ENCODE data around the gene GPC5. TPM values are rescaled to one million over a fixed set of nuclear protein-coding genes. Genes with fewer than 3 reads are reported as not detected.
A peak's percentile ranks its signal among the peaks of the same experiment; 100 is the strongest.

GPC5 gene
- total and polyA plus RNA-seq, 9 of the 15 experiments (the other 6 are each of a cell fraction or from before 2014, with no cell fraction given) = 0.18 to 0.27 TPM; not detected in 7

GRCh38 chr13:91747186-91747585 is 348.8 kb downstream of the GPC5 start:
- intact Hi-C loops (cut with micrococcal nuclease) (no loop called here), in situ Hi-C loops (cut with MboI) (no loop called here)
- H3K36me3 ChIP-seq (ENCODE audit: control insufficient read depth, insufficient read depth, low read length) = no peaks in the 10 kb centered on the region
- FAIRE-seq (no peak), ATAC-seq (no peak), DNase-seq (ENCODE audit: extremely low read depth in 1 of 4, low spot score in 3 of 4) (no peak)
- no peak overlapping the region for H2AFZ ChIP-seq (ENCODE audit: low read depth, low read length)
- H3K27me3 ChIP-seq (ENCODE audit: control insufficient read depth in 2 of 2, insufficient read depth in 2 of 2, low read length in 2 of 2) = no peaks in the 10 kb centered on the region
- H3K9me1 ChIP-seq (ENCODE audit: control insufficient read depth, insufficient read depth, low read length) = no peaks in the 10 kb centered on the region
- TF ChIP-seq EWSR1 (IDR thresholded peaks at IDR 0.05; ENCODE audit: borderline replicate concordance, low read depth, partially characterized antibody) = no peak
- TF ChIP-seq TFE3 (CRISPR knock-in tag; IDR thresholded peaks at IDR 0.05) = peak; percentile 86; the same call in 1 of the 2 replicates
- POLR2A ChIA-PET = interaction anchor here (1.0 kb wide), 1 partner anchor 634 kb away, joined by 3 read pairs; no protein-coding TSS in a partner anchor
- H3K9ac ChIP-seq (ENCODE audit: insufficient read depth in 1 of 2, low read depth in 2 of 2, low read length in 2 of 2) = no peak overlapping the region
- CTCF ChIA-PET (ENCODE audit: low intra/inter-chr PET ratio) = no interaction called here
- H4K20me1 ChIP-seq (replicated peaks; ENCODE audit: control insufficient read depth, insufficient read depth, low read length) = no peaks in the 10 kb centered on the region
- no peak overlapping the region for H3K27ac ChIP-seq (ENCODE audit: extremely low read depth, low read depth, low read length)
- no peaks in the 10 kb centered on the region for H3K4me1 ChIP-seq (replicated peaks in 1 of 2; ENCODE audit: control insufficient read depth in 2 of 2, insufficient read depth in 2 of 2, low read length in 2 of 2)
- under 1% methylated on average over 2 of the region's 2 CpGs for WGBS (ENCODE audit: insufficient coverage, low coverage, missing lambda C conversion rate)
- no TSS peak for BruUV-seq (replicated peaks)
- H3K79me2 ChIP-seq (ENCODE audit: control insufficient read depth, insufficient read depth, low read length) = no peaks in the 10 kb centered on the region
- H3K9me3 ChIP-seq (replicated peaks; ENCODE audit: control insufficient read depth, insufficient read depth, low read depth, low read length) = 0 out of 2 replicates have a peak, but pooled peaks cover 3% of the 10 kb centered on the region
- H3K4me2 ChIP-seq (ENCODE audit: insufficient read depth, low read length) = no peak overlapping the region
- no peak overlapping the region for H3K4me3 ChIP-seq

- BruUV-seq (replicated peaks) = no TSS peak
- Histone ChIP-seq H3K4me2 (ENCODE audit: insufficient read depth, low read length) (no peak overlapping the region), H3K9ac (ENCODE audit: insufficient read depth in 1 of 2, low read depth in 2 of 2, low read length in 2 of 2) (no peak overlapping the region), H4K20me1 (replicated peaks; ENCODE audit: control insufficient read depth, insufficient read depth, low read length) (no peaks in the 10 kb centered on the region), H3K9me1 (ENCODE audit: control insufficient read depth, insufficient read depth, low read length) (no peaks in the 10 kb centered on the region), H3K27me3 (ENCODE audit: control insufficient read depth in 2 of 2, insufficient read depth in 2 of 2, low read length in 2 of 2) (no peaks in the 10 kb centered on the region), H2AFZ (ENCODE audit: low read depth, low read length) (no peak overlapping the region), H3K4me1 (replicated peaks in 1 of 2; ENCODE audit: control insufficient read depth in 2 of 2, insufficient read depth in 2 of 2, low read length in 2 of 2) (no peaks in the 10 kb centered on the region), H3K79me2 (ENCODE audit: control insufficient read depth, insufficient read depth, low read length) (no peaks in the 10 kb centered on the region), H3K27ac (ENCODE audit: extremely low read depth, low read depth, low read length) (no peak overlapping the region), H3K9me3 (replicated peaks; ENCODE audit: control insufficient read depth, insufficient read depth, low read depth, low read length) (0 out of 2 replicates have a peak, but pooled peaks cover 3% of the 10 kb centered on the region), H3K36me3 (ENCODE audit: control insufficient read depth, insufficient read depth, low read length) (no peaks in the 10 kb centered on the region), H3K4me3 (no peak overlapping the region)
- no peak for DNase-seq (ENCODE audit: extremely low read depth in 1 of 4, low spot score in 3 of 4)
- ChIA-PET POLR2A (interaction anchor here (1.0 kb wide), 1 partner anchor 635 kb away, joined by 3 read pairs; no protein-coding TSS in a partner anchor), CTCF (ENCODE audit: low intra/inter-chr PET ratio) (no interaction called here)
- in situ Hi-C loops (cut with MboI) = no loop called here
- intact Hi-C loops (cut with micrococcal nuclease) = no loop called here
- FAIRE-seq = no peak
- ATAC-seq = no peak
- 0% methylated on average over 4 of the region's 4 CpGs for WGBS (ENCODE audit: insufficient coverage, low coverage, missing lambda C conversion rate)
- TF ChIP-seq FOXJ2 (tag; IDR thresholded peaks at IDR 0.05) (0 out of 2 replicates have a peak, but pooled peaks have one; percentile 17), COPS2 (conservative IDR thresholded peaks at IDR 0.05) (no peak), ZNF830 (CRISPR knock-in tag; IDR thresholded peaks at IDR 0.05) (0 out of 2 replicates have a peak, but pooled peaks have one; percentile 68), ZNF316 (IDR thresholded peaks at IDR 0.05) (no peak), ZKSCAN8 (CRISPR knock-in tag; IDR thresholded peaks at IDR 0.05) (no peak), SRSF1 (IDR thresholded peaks at IDR 0.05; ENCODE audit: low read depth, low read length) (no peak), IFI16 (CRISPR knock-in tag; IDR thresholded peaks at IDR 0.05) (no peak), TEAD1 (CRISPR knock-in tag; IDR thresholded peaks at IDR 0.05) (no peak), PATZ1 (CRISPR knock-in tag; IDR thresholded peaks at IDR 0.05; ENCODE audit: borderline replicate concordance) (0 out of 2 replicates have a peak, but pooled peaks have one; percentile 27)
Measured at GRCh38 chr13:91748416-91749089, 350.1 kb downstream of the GPC5 start.
